GM12878 (cell line): ENCODE results near the gene LTBP2. TPM values are rescaled to one million over a fixed set of nuclear protein-coding genes. Genes with fewer than 3 reads are reported as not detected.

Experiments
- ASH2L ChIP-seq: fragments of 300-600, 200-600 bp; sonication (generic); IDR thresholded peaks from 2 replicates; pipeline ENCODE4 v1.6.1; 2017; ENCODE audit warnings: low read depth, mild to moderate bottlenecking, borderline replicate concordance
- CHD1 ChIP-seq: IDR thresholded peaks from 2 replicates; pipeline ENCODE4 v1.6.1; 2012; ENCODE audit warnings: low read depth, low read length, improper control_type of control experiment
- CHD2 ChIP-seq: IDR thresholded peaks from 2 replicates; pipeline ENCODE4 v1.6.1; 2011; ENCODE audit warnings: low read depth, low read length, improper control_type of control experiment, borderline replicate concordance
- KLF5 ChIP-seq: fragments of 450-650 bp; IDR thresholded peaks from 2 replicates; pipeline ENCODE4 v1.6.1; 2014; ENCODE audit warnings: mild to moderate bottlenecking; ENCODE audit not compliant: partially characterized antibody
- MTA2 ChIP-seq: fragments of 450-650 bp; IDR thresholded peaks from 2 replicates; pipeline ENCODE4 v1.6.1; 2016; ENCODE audit warnings: low read depth, mild to moderate bottlenecking, moderate library complexity
- RAD51 ChIP-seq: fragments of 450-650 bp; IDR thresholded peaks from 2 replicates; pipeline ENCODE4 v1.6.1; 2016; ENCODE audit warnings: moderate library complexity, mild to moderate bottlenecking, inconsistent platforms
- polyA plus RNA-seq, 11 experiments: library from polyadenylated mRNA; depleted of rRNA in 4 of 11; unstranded in 6 of 11; stranded (reverse) in 5 of 11; fragments of >200 nt; fragmentation: Nextera tagmentation in 4 of 11; fragmentation: Illumina TruSeq in 1 of 11; extraction: Ambion mirVana in 4 of 11; extraction: Trizol in 1 of 11; gene quantifications; 1 replicate in 1 of 11; 2 replicates in 10 of 11; pipeline versions ENCODE4 v1.2.1 to v1.2.3, GENCODE V29; 2011 to 2016; ENCODE audit warnings: inconsistent platforms in 2 of 11, missing spikeins in 2 of 11, low read depth in 1 of 11
- total RNA-seq, 4 experiments: library from RNA; depleted of rRNA in 3 of 4; stranded (reverse); fragments of >200 nt in 3 of 4; fragmentation: Illumina TruSeq in 1 of 4; extraction: Trizol in 1 of 4; gene quantifications; 2 replicates each; pipeline versions ENCODE4 v1.2.1 to v1.2.3, GENCODE V29; 2013 to 2021
- TF ChIP-seq, protein P1 (sequence below): fragments of 450-650 bp; formaldehyde crosslinking; IDR thresholded peaks from 2 replicates; pipeline ENCODE4 v1.4.0; 2020; ENCODE audit warnings: mild to moderate bottlenecking, moderate library complexity
- TF ChIP-seq, protein P2 (sequence below): IDR thresholded peaks from 2 replicates; pipeline ENCODE4 v1.6.1; 2011; ENCODE audit warnings: low read depth, mild to moderate bottlenecking, low read length, moderate library complexity, borderline replicate concordance; ENCODE audit errors: extremely low read depth
- TF ChIP-seq, protein P3 (sequence below): IDR thresholded peaks from 2 replicates; pipeline ENCODE4 v1.6.1; 2012; ENCODE audit warnings: improper control_type of control experiment, low read depth, low read length; ENCODE audit not compliant: insufficient replicate concordance

The LTBP2 gene
- total and polyA plus RNA-seq, 10 of the 15 experiments (the other 5 are each of a cell fraction or from before 2014, with no cell fraction given): 0.03 to 0.23 (median 0.06) TPM; not detected in 1

DNA sequence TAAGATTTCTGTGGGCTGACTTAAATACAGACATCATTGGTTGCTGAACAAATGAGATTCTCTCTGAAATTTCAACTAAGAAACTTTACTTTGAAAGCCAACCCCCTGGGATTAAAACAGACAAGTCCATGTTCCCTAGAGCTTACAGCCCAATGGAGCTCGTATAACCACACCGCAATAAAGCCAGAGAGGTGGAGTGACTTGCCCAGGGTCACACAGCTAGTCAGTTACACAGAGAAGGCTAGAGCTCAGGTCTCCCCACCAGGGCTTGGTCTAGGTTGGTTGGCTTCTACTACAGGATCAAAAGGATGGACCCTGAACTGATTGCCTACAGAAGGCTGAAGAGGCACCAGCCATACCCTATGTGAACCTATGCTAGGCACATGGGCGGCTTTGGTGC lies 8.9 kb upstream of the LTBP2 start (continued):
- TF ChIP-seq, protein P1, sequence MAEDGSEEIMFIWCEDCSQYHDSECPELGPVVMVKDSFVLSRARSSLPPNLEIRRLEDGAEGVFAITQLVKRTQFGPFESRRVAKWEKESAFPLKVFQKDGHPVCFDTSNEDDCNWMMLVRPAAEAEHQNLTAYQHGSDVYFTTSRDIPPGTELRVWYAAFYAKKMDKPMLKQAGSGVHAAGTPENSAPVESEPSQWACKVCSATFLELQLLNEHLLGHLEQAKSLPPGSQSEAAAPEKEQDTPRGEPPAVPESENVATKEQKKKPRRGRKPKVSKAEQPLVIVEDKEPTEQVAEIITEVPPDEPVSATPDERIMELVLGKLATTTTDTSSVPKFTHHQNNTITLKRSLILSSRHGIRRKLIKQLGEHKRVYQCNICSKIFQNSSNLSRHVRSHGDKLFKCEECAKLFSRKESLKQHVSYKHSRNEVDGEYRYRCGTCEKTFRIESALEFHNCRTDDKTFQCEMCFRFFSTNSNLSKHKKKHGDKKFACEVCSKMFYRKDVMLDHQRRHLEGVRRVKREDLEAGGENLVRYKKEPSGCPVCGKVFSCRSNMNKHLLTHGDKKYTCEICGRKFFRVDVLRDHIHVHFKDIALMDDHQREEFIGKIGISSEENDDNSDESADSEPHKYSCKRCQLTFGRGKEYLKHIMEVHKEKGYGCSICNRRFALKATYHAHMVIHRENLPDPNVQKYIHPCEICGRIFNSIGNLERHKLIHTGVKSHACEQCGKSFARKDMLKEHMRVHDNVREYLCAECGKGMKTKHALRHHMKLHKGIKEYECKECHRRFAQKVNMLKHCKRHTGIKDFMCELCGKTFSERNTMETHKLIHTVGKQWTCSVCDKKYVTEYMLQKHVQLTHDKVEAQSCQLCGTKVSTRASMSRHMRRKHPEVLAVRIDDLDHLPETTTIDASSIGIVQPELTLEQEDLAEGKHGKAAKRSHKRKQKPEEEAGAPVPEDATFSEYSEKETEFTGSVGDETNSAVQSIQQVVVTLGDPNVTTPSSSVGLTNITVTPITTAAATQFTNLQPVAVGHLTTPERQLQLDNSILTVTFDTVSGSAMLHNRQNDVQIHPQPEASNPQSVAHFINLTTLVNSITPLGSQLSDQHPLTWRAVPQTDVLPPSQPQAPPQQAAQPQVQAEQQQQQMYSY (CRISPR knock-in tag): no peak
- TF ChIP-seq, protein P2, sequence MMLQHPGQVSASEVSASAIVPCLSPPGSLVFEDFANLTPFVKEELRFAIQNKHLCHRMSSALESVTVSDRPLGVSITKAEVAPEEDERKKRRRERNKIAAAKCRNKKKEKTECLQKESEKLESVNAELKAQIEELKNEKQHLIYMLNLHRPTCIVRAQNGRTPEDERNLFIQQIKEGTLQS: no peak
- TF ChIP-seq, protein P3, sequence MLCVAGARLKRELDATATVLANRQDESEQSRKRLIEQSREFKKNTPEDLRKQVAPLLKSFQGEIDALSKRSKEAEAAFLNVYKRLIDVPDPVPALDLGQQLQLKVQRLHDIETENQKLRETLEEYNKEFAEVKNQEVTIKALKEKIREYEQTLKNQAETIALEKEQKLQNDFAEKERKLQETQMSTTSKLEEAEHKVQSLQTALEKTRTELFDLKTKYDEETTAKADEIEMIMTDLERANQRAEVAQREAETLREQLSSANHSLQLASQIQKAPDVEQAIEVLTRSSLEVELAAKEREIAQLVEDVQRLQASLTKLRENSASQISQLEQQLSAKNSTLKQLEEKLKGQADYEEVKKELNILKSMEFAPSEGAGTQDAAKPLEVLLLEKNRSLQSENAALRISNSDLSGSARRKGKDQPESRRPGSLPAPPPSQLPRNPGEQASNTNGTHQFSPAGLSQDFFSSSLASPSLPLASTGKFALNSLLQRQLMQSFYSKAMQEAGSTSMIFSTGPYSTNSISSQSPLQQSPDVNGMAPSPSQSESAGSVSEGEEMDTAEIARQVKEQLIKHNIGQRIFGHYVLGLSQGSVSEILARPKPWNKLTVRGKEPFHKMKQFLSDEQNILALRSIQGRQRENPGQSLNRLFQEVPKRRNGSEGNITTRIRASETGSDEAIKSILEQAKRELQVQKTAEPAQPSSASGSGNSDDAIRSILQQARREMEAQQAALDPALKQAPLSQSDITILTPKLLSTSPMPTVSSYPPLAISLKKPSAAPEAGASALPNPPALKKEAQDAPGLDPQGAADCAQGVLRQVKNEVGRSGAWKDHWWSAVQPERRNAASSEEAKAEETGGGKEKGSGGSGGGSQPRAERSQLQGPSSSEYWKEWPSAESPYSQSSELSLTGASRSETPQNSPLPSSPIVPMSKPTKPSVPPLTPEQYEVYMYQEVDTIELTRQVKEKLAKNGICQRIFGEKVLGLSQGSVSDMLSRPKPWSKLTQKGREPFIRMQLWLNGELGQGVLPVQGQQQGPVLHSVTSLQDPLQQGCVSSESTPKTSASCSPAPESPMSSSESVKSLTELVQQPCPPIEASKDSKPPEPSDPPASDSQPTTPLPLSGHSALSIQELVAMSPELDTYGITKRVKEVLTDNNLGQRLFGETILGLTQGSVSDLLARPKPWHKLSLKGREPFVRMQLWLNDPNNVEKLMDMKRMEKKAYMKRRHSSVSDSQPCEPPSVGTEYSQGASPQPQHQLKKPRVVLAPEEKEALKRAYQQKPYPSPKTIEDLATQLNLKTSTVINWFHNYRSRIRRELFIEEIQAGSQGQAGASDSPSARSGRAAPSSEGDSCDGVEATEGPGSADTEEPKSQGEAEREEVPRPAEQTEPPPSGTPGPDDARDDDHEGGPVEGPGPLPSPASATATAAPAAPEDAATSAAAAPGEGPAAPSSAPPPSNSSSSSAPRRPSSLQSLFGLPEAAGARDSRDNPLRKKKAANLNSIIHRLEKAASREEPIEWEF: no peak
- TF ChIP-seq KLF5 (no peak), CHD2 (no peak), ASH2L (no peak), MTA2 (no peak), CHD1 (no peak), RAD51 (no peak)
